ENCODE data around the gene PRKD2.

The PRKD2 gene

GRCh38 chr19:46660008-46660517 lies 56.9 kb downstream of the PRKD2 start:
- H3K4me3 ChIP-seq (replicated peaks in 1 of 2; ENCODE audit: low read depth in 2 of 2, low read length in 2 of 2) = peak overlapping the region; percentile 58 to 73
- DNase-seq (ENCODE audit: low read depth in 2 of 2) = peak in 1 of 2 donors; percentile 41
- TF ChIP-seq CTCF (IDR thresholded peaks at IDR 0.05; ENCODE audit: low read depth, low read length) = no peak

GRCh38 chr19:46659151-46660007 lies 57.5 kb downstream of the PRKD2 start:
- no peak for DNase-seq (ENCODE audit: low read depth in 2 of 2)
- peak overlapping the region; percentile 58 to 73 for H3K4me3 ChIP-seq (replicated peaks in 1 of 2; ENCODE audit: low read depth in 2 of 2, low read length in 2 of 2)
- no peak for TF ChIP-seq CTCF (IDR thresholded peaks at IDR 0.05; ENCODE audit: low read depth, low read length)

DNA sequence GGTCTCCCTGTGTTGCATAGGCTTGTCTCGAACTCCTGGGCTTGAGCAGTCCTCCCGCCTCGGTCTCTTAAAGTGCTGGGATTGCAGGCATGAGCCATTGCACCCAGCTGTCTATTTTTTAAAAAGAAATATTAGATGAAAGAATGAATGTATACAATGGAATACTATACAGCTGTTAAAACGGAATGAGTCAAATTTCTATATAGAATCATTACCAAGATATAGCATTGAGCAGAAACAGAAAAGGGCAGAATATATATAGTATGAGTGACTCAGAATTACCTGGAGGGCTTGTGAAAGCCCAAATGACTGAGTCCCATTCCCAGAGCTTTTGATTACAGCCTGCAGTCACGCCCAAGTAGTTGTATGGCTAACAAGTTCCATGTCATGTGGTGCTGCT lies 60.4 kb downstream of the PRKD2 start:
- no peak overlapping the region for H3K4me3 ChIP-seq (replicated peaks in 1 of 2; ENCODE audit: low read depth in 2 of 2, low read length in 2 of 2)
- no peak for DNase-seq (ENCODE audit: low read depth in 2 of 2)
- TF ChIP-seq CTCF (IDR thresholded peaks at IDR 0.05; ENCODE audit: low read depth, low read length) = no peak

DNA sequence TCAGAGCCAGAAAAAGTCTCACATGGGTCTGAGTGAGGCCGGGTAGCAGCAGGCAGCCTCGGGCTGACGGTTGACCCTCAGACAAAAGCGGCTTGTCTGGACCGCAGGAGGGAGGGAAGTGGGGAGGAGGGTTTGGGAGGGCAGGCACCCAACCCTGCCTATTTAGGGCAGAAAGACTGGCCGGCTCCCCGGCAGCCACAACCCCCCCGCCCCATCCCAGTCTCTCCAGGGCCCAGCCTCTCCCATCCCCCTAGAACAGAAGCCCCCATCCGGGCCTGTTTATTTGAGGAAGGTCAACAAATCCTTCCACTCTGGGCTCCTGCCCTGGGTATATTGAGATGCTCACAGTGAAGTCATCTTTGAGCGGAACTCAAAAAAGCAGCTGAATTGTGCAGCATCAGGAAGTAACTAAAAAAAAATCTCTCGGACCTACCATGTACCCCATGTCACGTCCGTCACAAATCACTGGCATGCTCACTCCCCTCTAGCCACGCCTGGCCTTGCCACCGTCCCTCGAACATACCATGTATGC lies 62.2 kb downstream of the PRKD2 start:
- DNase-seq (ENCODE audit: low read depth in 2 of 2) = no peak
- H3K4me3 ChIP-seq (replicated peaks in 1 of 2; ENCODE audit: low read depth in 2 of 2, low read length in 2 of 2) = no peak overlapping the region
- no peak for TF ChIP-seq CTCF (IDR thresholded peaks at IDR 0.05; ENCODE audit: low read depth, low read length)

DNA sequence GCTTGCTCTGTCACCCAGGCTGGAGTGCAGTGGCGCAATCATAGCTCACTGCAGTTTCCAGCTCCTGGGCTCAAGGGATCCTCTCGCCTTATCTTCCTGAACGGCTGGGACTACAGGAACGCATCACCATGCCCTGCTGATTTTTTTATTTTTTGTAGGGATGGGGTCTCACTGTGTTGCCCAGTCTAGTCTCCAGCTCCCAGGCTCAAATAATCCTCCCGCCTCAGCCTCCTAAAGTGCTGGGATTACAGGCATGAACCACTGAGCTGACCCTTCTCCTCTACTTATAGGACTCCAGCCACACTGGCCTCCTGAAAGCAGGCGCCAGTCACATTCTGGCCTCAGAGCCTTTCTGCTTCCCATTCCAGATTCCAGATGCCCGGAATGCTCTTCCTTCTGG lies 66.5 kb downstream of the PRKD2 start:
- no peak overlapping the region for H3K4me3 ChIP-seq (replicated peaks in 1 of 2; ENCODE audit: low read depth in 2 of 2, low read length in 2 of 2)
- no peak for DNase-seq (ENCODE audit: low read depth in 2 of 2)
- TF ChIP-seq CTCF (IDR thresholded peaks at IDR 0.05; ENCODE audit: low read depth, low read length) = no peak

DNA sequence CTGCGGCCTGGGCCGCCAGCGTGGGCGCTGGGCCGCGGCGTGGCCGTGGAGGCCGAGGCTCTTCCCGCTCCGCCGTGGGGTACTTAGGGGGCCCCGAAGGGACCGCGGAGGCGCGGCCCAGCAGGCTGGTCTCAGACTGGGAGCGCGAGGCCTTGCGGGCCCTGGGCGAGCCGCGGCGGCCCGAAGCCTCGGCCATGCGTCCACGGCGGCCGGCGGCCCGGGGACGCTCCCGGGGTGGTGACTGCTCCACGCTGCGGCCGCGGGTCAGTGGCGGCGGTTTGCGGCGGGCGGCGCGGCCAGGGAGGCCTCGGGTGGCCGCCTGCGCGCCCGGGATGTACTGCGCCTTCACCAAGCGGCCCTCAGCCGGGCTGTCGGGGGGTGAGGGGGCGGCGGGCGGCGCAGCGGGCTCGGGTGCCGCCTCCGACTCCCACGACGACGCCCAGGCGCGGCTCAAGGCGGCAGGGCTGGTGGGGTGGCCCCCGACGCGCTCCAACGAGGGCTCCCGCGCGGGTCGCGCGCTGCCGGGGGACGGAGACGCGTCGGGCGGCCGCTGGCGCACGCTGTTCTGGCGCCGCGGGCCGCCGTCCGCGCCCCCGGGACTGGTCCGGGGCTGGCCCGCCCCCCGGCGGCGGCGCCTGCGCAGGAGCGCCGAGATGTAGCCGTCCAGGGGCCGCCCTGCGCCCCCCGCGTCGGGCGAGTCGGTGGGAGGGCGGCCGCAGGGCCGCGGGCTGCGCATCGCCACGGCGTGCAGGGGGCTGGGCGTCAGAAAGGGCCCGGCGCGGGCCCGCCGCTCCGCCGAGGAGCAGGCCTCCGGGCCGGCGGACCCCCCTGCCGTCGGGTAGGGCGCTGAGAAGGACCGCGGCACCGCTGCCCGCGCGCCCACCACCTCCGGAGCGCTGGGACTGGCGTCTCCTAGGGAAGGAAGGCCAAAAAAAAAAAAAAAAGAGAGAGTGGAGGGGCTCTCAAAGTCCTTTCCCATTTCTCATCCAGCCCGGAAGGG lies 67.7 kb downstream of the PRKD2 start:
- H3K4me3 ChIP-seq (replicated peaks in 1 of 2; ENCODE audit: low read depth in 2 of 2, low read length in 2 of 2) = no peak overlapping the region
- DNase-seq (ENCODE audit: low read depth in 2 of 2) = no peak
- no peak for TF ChIP-seq CTCF (IDR thresholded peaks at IDR 0.05; ENCODE audit: low read depth, low read length)

Data from cardiac fibroblast (primary cell).